NCI-H1092 treated with DMSO at 0.1 percent for 48 hours (cell line): ENCODE data around the gene PELO.

Experiments
- DNase-seq: peaks from one replicate; lab custom pipeline; 2025; lab: John Stamatoyannopoulos, UW

PELO gene

DNA sequence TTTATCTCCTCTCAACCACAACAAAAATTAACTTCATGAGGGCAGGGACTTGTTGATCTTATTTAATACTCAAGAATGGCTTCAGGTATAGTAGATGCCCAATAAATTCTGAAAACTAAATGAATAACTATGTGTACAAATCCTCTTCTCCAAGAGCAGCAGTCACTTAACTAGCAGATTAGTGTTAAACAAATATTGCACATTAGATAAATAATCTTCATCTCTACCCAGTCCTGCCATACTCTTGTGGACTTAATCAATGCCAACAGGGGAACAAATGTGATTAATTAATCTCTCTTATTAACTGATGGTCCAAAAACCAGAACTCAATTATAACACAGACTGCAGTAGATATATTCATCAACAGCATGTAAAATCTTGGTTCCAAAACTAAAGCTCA, 15.0 kb upstream of the PELO start:
- no peak for DNase-seq

DNA sequence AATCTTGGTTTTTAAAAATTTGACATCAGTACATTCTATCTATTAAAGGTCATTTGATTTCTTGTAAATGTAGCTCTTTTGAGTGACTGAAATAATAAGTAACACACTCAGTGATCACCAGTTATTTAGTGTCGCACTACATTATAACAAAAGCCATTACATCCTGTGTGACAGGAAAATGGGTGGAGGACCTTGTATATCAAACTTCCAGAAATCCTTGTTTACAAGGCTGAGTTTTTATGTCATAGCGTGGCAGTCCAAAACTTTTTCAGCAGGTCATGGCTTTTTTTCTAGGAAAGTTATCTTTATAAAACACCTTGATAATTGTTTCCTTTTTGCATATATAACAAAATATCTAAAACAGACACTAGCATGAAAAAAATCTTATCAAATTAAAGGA, 14.4 kb upstream of the PELO start:
- no peak for DNase-seq

DNA sequence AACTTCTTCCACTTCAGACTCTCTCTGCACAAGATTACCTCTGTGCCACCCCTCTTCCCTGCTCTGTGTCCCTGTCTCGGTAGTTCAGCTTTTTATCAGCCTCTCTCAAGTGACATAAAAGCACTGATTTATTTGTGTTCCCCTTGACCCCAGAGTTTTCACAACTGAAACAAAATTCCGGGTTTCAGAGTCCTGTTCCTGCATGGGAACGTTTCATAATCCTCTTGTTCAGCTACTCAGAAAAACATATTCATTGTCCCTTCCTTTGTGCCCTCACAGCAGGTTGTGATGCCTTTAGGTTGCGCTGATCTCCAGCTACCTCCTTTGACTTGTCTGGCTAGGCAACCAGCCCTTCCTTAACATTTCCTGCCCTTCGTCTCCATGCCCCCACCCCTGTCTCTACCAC, 13.7 kb upstream of the PELO start:
- DNase-seq: no peak

DNA sequence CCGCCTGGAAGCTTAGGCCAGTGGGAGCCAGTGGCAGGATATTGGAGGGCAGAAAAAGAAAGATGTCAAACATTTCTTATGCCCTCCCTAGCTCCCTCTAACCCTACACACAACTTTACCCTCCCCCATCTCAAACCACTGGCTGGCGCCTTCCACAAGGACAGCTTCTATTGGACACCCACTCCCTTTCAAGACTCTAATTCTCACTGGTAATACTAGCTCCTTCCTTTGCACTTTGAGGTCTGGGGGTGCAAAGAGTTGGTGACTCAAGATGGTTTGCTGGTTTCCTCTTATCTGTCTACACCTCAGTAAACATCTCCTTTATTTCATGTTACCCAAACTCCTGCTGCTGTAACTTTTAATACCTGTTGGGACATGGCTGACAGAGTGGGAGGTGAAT, 11.6 kb upstream of the PELO start:
- DNase-seq: no peak

DNA sequence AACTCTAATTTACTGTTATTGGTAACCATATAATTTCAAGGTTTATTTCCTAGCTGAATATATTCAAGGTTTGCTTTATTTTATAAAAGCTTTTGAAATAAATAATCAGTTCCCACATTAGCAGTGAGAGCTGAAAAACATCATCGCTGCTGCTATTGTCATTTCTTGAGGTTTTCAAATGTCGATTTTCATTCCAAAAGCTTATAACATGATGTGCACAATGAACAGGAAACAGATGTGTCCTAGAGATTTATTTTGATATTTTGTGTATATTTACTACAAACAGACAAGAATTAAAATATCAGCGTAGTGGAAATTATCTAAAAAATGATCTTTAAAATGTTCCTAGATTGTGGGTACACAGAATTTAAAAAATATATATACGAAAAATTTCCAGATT, 10.5 kb upstream of the PELO start:
- DNase-seq: no peak

DNA sequence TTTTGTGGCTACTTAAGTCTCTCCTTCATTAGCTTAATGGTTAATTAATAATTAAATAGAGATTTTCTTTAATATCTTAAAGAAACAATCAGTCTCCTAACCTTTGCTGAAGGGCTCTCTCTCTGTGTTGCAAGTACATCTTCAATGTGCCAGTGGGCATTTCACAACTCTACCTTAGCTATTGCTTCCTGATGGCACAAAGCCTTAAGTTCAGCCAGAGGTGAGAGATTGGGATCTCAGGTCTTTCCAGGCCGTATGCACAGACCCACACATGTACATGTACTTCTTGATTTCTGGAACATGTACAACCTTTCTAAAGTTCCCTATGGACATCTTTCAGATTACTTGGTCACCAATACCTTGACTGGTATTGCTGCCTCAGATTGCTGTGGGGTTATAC, 8.9 kb upstream of the PELO start:
- no peak for DNase-seq

DNA sequence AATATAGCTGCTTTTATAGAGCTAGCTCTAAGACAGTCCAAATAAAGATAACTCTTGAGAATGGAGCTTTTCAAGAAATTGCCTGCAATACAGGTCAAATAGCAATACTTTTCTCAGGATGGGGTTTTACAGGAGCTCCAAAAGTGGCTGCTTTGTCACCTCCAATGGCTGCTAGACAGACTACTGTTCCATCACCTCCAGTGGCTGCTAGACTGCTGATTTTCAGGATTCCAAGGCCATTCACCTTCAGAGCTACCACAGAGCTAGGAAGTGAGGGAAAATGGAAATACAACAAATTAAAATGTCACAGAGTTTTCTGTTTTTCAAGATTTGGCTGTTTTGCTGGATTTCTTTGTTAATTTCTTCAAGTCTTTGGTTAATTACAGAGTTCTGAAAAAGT, 8.5 kb upstream of the PELO start:
- DNase-seq: no peak

DNA sequence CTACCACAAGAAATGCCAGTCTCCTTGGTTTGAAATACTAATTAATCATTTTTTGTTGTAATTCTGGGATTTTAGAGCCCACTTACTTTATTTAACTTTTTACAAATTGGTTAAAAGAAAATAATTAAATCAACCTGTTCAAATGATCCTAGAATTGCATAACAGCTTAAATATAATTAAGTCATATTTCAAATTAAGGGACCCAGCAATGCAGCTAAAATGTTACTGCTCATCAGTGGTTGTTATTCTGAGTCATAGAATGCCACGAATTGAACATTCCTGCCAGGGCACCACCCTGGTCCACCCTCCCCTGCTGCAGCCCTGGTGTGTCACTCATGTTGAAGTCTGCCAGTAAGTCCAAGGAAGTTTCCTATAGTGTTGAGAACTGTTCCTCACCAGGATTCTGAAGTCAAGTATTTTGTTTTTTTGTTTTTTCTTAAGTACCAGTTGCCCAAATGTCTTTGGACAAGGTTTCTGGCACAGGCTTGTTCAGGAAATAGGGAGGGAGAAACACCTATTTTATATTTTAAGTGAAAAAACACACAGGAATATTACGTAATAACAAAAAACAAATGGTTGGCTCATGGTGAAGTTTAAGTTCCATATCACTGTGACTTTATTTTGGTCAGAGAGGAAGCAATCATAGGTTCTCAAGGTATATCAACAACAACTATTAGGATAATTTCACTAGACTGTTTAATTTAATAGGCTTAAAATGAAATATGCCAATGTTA, 4.3 kb upstream of the PELO start:
- DNase-seq: no peak

DNA sequence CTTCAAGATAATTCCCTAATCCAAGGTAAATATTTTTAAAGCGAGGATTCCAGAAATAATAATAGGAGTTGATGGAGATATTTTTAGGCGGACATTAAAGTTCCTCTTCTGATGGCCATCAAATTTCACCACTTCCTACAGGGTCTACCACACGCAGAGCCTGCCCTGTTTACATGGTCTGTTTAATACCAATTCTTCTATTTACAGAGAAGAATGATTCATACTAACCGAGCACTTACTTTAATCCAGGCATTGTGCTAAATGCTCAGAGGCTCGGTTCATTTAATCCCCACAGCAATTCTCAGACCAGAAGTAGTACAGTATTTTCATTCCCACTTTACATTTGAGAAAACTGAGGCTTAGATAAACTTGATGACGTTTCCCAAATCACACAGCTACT, 3.0 kb upstream of the PELO start:
- no peak for DNase-seq

DNA sequence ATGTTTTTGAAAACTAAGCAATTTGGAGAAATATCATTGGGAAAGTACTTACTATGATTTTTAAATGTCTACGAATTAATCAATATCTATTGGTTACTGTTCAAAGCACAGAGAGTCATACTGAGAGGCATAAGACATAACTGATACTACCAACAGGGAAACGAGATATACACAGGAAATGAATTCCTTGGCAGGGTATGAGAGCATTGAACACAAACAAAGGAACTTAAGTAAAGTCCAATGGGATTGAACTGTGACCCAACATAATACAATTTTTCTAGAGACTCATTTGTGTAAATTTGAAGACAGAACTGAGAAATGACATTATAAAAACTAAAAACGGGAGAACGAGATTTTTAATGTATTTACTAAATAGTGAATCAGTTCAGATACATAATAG, 1.3 kb upstream of the PELO start:
- DNase-seq: no peak

DNA sequence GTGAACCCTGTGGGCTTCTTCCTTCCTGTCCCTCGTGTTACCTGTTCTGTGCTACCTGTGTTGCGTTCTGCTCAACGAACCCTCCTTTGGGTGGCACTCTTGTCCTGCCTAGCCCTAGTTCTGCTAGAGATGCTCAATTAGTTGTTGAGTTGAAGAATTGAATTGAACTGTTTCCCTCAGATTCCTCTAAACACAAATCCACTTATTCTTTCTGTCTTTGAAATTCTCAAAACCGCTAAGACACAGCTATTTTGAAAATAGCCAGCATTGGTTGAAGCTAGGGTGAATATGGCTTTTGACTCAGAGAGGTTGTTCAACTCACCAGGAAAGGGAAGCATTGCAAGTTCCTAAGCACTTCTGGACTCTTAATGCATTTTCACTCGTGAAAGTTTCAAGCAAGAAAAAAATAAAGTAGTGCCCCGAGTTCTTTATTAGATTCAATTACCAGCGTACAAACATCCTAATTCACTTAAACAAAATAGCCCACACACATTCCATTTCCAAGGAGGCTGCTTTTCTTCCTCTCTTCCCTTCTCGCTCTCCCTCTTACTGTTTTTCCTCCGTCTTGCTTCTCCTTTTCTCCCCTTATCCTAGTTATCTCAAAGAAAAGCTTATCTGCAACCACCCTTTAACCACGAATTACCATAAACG, 642 bp upstream of the PELO start:
- no peak for DNase-seq

DNA sequence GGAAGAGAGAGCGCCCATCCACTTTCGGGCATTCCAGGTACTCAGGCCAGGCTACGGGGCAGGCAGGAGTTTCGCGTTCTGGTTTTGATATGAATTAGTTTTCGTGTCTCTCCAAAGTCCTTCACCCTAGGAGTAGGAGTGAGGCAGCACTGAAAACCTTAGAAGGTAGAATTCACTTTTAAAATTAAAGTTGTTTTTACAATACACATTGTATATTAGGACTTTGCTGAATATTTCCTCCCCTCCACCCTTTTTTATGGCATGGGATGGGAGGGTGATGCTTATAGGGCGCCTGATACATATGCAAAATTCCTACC, 747 bp downstream of the PELO start:
- no peak for DNase-seq

DNA sequence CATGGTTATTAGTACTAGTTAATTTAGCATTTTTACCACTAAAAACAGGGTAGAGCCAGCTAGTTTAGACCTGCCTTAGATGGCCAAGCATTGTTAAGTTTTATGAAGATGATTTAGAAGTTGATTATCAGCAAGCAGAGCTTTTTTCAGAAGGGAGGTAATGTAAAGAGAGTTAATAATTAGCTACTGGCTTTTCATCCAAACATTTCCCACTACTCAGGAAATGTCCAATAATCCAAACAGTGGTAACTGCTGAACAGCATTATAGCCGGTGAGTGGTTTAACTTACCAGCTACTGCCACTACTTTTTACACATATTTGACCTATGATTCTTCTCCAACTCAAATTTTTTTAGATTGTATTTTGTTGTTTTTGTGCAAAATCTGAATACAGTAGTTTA, 1.7 kb downstream of the PELO start:
- no peak for DNase-seq

DNA sequence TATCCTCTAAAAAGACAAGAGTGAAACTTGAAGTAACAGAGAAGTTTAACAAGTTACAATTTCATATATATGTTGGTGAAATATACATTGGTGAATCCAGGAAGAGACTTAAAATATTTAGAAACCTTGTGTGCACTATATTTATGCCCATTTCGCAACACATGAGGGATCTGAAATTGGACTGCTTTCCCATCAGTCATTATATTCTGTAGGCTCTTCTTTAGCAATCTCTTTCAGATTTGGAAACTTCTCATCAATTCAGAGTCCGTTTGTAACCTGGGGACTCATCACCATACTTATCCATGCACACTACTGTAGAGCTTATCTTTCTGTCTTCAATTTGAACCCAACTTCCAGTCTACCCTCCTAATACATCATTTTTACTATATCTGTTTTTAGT, 2.1 kb downstream of the PELO start:
- no peak for DNase-seq

DNA sequence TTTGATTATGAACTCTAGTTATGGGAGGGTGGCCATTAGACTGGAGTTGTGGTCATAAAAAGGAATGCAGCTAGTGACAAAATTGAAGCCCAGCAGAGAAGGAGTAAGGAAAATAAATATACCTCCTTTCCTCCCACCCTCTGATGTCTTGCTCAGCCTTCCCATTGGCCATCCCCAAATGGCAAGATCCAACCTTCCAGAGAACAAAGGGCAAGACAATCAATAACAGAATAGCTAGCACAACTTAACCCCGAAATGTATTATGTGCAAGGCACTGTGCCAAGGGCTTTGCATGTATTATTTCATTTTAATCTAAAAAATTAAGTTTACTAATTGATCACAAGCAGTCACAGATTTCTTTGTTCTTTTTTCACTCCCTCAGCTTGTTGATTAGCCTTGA, 3.6 kb downstream of the PELO start:
- DNase-seq: no peak

DNA sequence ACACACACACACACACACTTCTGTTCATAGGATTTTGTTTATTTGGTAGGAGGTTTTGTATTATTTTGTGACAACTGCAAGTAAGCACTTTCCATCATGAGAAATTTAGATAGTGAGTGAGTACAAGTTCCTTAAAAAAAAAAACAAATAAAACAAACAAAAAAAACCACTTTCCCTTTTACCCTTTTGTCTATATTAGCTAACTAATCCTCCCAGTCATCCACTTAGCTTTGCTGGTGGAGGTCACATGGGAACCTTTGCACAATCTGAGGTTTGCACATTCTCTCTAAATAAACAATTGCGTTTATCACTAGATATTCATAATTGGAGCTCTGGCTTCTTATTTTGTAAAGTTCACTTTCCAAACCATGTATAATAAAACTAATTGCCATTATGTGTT, 6.8 kb downstream of the PELO start:
- no peak for DNase-seq

DNA sequence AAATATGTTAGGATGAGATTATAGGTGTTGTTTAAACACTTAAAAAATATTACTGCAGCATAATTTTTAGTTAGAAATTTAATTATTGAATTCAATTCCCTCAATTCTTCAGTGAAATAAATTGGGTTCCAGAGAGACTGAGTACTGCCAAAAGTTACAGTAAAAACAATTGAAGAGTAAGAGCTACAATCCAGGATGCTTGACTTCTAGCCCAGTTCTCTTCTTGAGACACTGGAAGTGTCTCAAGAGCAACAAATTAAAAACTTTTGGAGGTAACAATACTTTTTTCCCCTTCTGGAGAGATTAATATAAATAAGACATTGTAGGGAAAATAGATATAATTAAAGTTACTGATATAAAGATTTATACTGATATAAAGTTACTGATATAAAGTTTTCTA, 8.3 kb downstream of the PELO start:
- DNase-seq: no peak

DNA sequence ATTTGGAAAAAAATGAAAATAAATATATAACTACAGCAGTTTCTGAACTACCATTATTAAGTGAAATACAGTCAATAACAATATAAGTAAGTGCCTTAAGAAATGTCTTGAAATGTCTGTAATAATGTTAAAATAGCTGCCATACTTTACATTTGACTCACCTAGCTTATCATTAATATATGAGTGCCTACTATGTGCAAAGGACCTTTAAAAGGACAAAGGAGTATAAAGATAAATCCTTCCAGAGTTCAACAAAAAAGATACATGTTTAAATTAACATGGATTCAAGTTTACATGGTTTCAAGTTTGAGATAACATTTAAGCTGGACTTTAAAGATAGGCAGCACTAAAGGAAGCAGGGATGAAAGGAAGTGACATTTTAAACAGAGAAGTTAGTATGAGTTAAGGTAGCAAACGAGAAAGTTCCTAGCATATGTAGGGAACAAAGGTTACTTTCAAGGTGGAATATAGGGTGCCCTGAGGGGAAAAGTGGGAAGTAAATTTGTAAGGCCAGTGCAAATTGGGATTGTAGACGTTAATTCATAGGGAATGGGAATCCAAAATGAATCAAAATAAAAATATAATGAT, 8.9 kb downstream of the PELO start:
- DNase-seq: no peak

DNA sequence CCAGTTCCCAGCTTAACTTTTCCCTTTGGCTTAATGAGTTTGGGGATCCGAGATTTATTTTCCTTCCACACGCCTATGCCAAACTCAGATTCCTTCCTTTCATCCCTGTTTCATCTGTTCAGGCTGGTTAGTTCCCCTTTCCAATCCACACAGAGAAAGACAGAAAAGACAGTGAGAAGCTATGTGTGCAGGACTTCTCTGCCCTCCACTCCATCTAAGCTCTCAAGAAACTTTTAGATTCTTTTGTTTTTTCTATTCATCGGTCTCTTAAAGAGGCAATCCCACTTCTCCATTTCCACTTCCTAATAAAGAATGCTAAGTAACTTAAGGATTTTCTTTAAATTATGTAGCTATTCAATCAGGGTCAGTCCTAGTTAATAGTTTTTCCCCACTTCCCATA, 11.2 kb downstream of the PELO start:
- no peak for DNase-seq

DNA sequence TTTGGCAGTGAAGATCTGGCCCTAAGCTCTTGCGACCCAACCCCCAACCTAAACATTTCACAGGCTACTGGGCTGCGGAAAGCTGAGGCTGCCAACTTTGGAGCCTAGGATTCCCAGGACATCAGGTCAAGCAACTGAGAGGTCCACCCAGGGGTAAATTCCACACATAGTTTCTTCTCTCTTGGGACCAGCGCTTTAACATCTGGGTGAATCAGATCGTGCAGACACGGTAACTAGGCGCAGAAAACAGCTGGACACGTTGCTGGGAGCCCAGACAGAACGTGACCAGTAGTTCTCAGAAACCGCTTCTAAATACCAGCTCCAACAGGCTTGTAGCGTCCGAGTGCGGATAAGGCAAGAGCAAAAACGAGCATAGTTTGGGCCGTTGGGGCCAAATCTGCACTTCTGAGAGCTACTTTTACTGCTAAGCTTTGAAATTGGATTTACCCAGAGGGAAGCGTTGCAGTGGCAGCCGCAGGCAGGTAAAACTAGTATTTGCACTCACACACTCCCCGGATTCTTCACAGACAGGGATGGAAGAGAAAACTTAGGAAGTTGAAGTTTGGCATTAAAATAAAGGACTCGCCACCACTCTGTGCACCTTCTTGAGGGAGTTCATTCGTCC, 11.8 kb downstream of the PELO start:
- no peak for DNase-seq

DNA sequence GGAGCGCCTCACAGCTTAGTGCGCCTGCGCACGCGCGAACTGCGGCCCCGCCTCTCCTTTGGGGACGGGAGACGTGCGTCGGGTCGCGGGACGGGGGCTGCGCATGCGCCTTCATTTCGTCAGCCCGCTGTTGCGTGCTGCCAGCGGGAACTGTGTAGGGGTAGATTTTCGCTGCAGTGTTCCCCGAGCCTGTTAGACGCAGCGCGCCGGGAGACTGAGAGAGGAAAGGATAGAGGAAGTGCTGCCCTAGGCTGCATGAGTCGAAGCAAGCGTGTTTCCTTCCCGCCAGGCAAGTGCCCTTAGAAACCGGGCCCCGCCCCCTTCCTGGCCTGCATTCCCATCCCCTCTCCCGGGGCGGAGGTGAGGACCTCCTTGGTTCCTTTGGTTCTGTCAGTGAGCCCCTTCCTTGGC, 12.3 kb downstream of the PELO start:
- peak; percentile 85 for DNase-seq

DNA sequence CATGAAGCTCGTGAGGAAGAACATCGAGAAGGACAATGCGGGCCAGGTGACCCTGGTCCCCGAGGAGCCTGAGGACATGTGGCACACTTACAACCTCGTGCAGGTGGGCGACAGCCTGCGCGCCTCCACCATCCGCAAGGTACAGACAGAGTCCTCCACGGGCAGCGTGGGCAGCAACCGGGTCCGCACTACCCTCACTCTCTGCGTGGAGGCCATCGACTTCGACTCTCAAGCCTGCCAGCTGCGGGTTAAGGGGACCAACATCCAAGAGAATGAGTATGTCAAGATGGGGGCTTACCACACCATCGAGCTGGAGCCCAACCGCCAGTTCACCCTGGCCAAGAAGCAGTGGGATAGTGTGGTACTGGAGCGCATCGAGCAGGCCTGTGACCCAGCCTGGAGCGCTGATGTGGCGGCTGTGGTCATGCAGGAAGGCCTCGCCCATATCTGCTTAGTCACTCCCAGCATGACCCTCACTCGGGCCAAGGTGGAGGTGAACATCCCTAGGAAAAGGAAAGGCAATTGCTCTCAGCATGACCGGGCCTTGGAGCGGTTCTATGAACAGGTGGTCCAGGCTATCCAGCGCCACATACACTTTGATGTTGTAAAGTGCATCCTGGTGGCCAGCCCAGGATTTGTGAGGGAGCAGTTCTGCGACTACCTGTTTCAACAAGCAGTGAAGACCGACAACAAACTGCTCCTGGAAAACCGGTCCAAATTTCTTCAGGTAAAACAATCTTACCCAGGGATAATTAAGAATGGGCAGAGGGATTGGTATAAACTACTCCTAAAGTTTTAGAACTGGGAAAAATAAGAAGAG, 12.9 kb downstream of the PELO start:
- peak; percentile 21 for DNase-seq

DNA sequence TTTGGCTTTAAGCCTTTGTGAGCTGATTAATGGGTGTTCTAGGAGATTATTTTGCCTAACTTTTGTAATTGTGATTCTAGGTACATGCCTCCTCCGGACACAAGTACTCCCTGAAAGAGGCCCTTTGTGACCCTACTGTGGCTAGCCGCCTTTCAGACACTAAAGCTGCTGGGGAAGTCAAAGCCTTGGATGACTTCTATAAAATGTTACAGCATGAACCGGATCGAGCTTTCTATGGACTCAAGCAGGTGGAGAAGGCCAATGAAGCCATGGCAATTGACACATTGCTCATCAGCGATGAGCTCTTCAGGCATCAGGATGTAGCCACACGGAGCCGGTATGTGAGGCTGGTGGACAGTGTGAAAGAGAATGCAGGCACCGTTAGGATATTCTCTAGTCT, 13.6 kb downstream of the PELO start:
- DNase-seq: no peak
